ENCODE data around the gene ADM. TPM values are rescaled to one million over a fixed set of nuclear protein-coding genes. Genes with fewer than 3 reads are reported as not detected.

Gene ADM
- total and polyA plus RNA-seq, 12 donors, result 5.1 to 63.7 (median 10.8) TPM

DNA sequence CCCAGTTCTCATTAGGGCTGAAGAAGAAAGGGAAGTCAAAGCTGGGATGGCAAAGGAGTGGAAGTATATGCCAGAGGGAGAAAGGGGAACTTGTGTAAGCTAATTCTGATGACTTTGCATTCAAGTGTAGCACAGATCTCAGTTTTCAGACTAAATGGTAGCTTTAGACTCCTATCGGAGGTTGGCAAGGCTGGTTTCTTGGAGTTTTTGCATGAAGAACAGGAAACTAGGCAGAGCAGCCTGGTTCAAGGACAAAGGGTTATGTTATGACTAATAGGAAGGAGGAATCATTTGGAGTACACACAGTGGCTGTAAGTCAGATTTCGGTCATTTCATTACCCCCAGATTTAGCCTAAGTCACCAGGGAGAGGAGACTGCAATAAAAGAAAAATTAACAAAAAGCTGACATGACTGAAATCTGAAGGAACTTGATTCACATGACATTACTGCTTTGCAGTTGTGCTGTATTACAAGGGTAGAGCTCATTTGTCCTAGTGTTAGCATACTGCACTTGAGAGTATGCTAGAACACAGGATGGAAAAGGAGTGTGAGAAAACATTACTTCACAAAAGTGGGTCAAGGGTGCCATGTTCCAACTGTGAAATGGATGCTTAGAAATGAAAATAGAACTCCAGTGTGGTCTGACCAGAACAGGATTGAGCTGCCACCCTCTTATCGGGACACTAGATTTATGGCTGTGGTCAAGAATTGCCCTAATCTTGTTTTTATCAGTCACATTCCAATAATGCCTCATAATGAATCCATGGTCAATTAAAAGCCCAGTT, 23.6 kb downstream of the ADM start:
- intact Hi-C loops (cut with DNase I), result loop anchor here in 5 of 10 donors (10.0 kb wide), 3 partner anchors 464 to 804 kb away; no protein-coding TSS in a partner anchor
- DNase-seq (no peak), ATAC-seq (peak in 6 of 8 donors; percentile 26 to 67 (median 36))
- Histone ChIP-seq H3K4me1 (peaks cover 5 to 64% (median 36%) of the 10 kb centered on the region in 9 donors), H3K27me3 (no peaks in the 10 kb centered on the region), H3K36me3 (no peaks in the 10 kb centered on the region), H3K9me3 (peaks cover 0 to 9% (median 0%) of the 10 kb centered on the region in 11 donors), H3K27ac (peak overlapping the region in 3 of 10 donors; percentile 6 to 76 (median 27)), H3K4me3 (no peak overlapping the region)
- TF ChIP-seq, protein P1, sequence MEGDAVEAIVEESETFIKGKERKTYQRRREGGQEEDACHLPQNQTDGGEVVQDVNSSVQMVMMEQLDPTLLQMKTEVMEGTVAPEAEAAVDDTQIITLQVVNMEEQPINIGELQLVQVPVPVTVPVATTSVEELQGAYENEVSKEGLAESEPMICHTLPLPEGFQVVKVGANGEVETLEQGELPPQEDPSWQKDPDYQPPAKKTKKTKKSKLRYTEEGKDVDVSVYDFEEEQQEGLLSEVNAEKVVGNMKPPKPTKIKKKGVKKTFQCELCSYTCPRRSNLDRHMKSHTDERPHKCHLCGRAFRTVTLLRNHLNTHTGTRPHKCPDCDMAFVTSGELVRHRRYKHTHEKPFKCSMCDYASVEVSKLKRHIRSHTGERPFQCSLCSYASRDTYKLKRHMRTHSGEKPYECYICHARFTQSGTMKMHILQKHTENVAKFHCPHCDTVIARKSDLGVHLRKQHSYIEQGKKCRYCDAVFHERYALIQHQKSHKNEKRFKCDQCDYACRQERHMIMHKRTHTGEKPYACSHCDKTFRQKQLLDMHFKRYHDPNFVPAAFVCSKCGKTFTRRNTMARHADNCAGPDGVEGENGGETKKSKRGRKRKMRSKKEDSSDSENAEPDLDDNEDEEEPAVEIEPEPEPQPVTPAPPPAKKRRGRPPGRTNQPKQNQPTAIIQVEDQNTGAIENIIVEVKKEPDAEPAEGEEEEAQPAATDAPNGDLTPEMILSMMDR (IDR thresholded peaks at IDR 0.05), result no peak
- WGBS, 2 donors, result 62 to 71% methylated on average over 3 of the region's 3 CpGs

DNA sequence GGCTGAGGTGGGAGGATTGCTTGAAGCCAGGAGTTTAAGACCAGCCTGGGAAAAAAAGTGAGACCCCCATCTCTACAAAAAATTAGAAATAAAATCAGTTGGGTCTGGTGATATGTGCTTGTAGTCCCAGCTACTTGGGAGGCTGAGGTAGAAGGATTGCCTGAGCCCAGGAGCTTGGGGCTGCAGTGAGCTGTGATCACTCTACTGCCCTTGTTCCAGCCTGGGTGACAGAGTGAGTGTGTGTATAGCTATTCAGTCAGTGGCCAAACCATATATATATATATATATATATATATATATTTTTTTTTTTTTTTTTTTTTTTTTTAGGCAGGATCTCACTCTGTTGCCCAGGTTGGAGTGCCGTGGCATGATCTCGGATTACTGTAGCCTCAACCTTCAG, 24.5 kb downstream of the ADM start:
- Histone ChIP-seq H3K4me3 (no peak overlapping the region), H3K27me3 (no peaks in the 10 kb centered on the region), H3K36me3 (no peaks in the 10 kb centered on the region), H3K9me3 (peaks cover 0 to 9% (median 0%) of the 10 kb centered on the region in 11 donors), H3K4me1 (peaks cover 5 to 56% (median 36%) of the 10 kb centered on the region in 9 donors), H3K27ac (peak overlapping the region in 1 of 10 donors; percentile 76)
- TF ChIP-seq, protein P1 (IDR thresholded peaks at IDR 0.05), result no peak
- intact Hi-C loops (cut with DNase I), result loop anchor here in 5 of 10 donors (10.0 kb wide), 3 partner anchors 465 to 805 kb away; no protein-coding TSS in a partner anchor
- ATAC-seq (no peak), DNase-seq (no peak)
- WGBS, 2 donors, result 97 to 100% methylated on average over 2 of the region's 2 CpGs

DNA sequence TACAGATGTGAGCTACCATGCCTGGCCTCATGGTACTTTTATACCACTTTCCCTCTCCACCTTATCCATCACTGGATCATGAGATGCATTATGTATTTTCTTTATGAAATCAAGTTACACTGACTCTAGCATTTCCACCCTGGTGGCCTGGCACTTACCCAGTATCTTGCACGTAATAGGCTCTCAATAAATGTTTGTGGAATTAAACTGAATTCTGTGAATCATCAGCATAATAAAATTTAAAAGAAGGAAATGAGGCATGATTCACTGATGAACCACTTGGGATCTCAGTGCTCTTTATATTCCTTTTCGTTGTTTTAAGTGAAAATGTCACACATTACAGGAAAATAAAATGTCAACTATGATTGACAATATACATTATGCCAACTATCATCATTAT, 25.1 kb downstream of the ADM start:
- peak overlapping the region in 1 of 10 donors; percentile 76 for H3K27ac ChIP-seq
- TF ChIP-seq, protein P1 (IDR thresholded peaks at IDR 0.05), result no peak
- H3K9me3 ChIP-seq, result peaks cover 0 to 9% (median 0%) of the 10 kb centered on the region in 11 donors
- no peaks in the 10 kb centered on the region for H3K36me3 ChIP-seq
- 68 to 84% methylated on average over 2 of the region's 2 CpGs for WGBS, 2 donors
- no peaks in the 10 kb centered on the region for H3K27me3 ChIP-seq
- intact Hi-C loops (cut with DNase I), result loop anchor here in 5 of 10 donors (10.0 kb wide), 3 partner anchors 465 to 805 kb away; no protein-coding TSS in a partner anchor
- H3K4me3 ChIP-seq, result no peak overlapping the region
- ATAC-seq (no peak), DNase-seq (no peak)
- H3K4me1 ChIP-seq, result peaks cover 5 to 50% (median 36%) of the 10 kb centered on the region in 9 donors

DNA sequence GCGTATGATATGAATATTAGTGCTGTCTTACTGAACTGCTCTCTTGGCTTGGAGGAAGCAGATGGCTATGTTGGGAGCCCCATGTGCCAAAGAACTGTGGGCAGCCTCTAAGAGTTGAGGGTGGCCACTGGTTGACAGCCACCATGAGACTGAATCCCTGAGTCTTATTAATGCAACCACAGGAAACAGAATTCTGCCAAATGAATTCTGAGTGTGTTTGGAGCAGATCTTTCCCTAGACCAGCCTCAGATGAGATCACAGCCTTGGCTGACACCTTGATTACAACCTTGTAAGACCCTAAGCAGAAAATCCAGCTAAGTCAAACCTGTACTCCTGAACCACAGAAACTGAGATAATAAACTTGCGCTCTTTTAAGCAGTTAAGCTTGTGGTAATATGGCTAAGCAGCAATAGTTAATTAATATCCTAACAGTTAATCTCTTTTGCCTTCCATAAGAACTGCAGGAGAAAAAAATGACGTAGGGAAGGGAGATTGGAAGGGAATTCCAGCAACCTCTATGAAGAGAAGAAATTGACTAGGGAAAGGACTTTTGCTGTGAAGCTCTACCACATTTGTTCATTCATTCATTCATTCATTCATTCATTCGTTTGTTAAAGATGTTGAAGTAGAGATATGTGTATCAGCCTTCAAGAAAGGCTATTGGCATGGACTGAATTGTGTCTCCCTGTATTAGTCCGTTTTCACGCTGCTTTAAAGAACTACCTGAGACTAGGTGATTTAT, 26.8 kb downstream of the ADM start:
- intact Hi-C loops (cut with DNase I), result no loop called here

More for the DNA sequence above, 26.8 kb downstream of the ADM start:
- no peaks in the 10 kb centered on the region for H3K27me3 ChIP-seq
- no peak overlapping the region for H3K4me3 ChIP-seq
- H3K36me3 ChIP-seq, result no peaks in the 10 kb centered on the region
- DNase-seq, result no peak
- no peak overlapping the region for H3K27ac ChIP-seq
- no peak for ATAC-seq
- 88 to 92% methylated on average over 6 of the region's 6 CpGs for WGBS, 2 donors
- peaks cover 0 to 9% (median 0%) of the 10 kb centered on the region in 11 donors for H3K9me3 ChIP-seq
- H3K4me1 ChIP-seq, result peaks cover 1 to 32% (median 24%) of the 10 kb centered on the region in 9 donors
- TF ChIP-seq, protein P1 (IDR thresholded peaks at IDR 0.05), result no peak

All from heart right ventricle (tissue), 16 donors.